D341Med (cell line): Measurements from ENCODE around the gene POT1.

Source experiments
- DNase-seq: peaks from one replicate; pipeline ENCODE4 v3.0.0; 2012; ENCODE audit warnings: low spot score

Gene POT1

DNA sequence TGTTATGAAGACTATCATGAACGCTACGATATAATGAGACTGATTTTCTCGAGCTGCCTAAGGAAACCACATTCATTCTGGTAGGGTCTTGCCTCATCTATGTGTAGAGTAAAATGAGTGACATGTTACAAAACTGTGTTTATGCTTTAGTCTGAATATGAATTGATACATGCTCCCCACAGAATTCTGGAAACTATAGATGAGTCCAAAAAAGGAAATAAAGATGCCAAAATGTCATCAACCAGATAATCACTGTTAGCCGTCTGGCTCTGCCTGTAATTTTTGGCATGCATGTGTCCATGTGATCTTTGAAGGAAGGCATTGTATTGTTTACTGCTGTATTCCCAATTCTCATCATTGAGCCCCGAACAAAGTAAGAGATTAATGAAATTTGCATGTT, 121.4 kb downstream of the POT1 start:
- DNase-seq: no peak

DNA sequence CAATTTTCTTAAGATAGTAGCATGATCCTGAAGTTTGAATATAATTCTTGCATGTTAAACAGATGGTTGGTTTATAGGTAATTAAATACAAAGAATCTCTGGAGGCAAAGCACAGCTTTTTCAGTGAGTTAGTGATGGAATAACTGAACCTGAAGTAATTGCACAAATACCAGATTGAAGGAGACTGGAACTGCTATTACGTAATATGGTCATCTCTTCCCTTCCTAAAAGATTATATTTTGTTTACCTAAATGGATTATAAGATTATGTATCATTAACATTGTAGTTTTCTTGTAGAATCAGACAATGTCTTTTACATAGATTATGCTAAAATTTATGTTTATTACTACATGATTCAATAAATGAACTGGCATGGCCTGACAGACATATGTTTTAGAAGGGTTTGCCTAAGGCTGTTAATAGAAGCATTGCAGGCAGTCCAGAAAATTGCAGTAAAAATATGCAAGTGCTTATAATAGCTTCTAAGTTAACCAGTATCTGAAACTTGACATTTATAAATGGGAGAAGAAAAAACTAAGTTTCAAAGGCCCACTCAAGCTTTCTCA, 128.2 kb downstream of the POT1 start:
- no peak for DNase-seq

GRCh38 chr7:124800386-124800785, 129.2 kb downstream of the POT1 start:
- DNase-seq: no peak

GRCh38 chr7:124799448-124799847, 130.2 kb downstream of the POT1 start:
- DNase-seq: no peak

DNA sequence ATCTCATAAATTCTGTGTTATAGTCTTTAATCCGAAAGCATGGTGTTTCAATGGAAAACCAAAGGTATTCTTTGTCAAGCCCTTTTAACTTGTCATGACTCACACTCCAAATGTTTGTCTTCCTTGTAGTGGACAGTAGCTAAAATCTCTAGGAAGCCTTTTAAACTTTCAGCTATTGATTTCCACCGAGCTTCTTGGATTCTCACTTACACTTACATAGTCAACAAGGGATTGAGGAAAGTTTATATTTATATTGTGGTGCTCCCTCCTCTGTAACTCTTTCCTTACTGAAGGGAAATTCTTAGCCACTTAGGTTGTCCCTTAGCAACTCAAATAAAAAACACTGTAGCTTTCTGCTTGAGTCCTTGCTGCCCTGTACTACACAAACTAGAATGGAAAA, 132.9 kb downstream of the POT1 start:
- no peak for DNase-seq

DNA sequence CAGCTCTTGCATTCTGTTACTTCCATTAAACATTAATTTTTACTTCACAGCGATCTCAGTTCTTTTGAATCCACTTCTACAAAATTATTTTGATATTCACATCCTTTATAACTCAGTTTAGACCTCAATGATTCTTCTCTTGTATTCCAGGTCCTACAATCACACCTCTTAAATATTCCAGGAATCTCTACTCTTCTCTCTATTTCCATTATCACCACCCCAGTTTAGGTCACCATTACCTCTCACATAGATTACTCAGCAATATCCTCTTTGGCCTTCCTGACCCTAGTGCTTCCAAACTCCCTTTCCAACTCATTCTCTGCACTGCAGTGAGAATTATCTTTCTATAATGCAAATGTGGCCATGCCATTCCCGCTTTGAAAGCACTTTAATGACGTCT, 136.9 kb downstream of the POT1 start:
- no peak for DNase-seq

GRCh38 chr7:124792002-124792401, 137.6 kb downstream of the POT1 start:
- no peak for DNase-seq

DNA sequence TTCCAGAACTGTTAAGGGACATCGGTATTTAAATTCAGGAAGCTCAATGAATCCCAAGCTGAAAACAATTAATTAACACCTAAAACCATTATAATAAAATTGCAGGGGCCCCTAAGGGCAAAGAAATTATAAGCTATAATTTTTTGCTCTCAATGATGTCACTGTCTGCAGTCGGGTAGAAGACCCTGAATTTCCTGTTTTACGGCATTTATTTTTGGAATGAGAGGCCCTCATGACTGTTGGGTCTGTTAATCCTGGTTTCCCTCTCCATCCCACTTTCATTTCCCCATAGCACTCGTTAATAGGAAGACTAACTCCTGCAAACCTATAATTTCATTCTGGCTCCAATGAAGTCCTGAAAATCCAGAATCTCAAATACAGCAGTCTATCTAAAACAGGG, 138.2 kb downstream of the POT1 start:
- no peak for DNase-seq

DNA sequence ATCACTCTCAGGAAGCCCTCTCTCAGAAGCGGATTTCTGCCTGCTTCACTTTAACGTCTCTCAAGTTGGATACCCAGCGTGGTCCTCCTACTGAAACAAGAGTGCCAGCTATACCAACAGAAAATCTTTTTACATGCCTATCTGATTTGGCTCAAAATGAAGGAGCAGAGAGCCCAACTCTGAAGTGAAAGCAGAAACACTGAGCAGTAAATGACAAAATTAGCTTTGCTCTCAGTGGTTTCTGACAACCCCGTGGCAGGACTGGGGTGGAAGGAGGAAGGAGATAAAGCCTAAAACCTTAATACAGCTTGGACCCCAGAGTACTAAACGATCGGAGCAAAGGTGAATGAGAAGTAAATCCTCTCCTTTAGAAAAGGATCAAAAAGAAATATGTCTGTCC, 139.0 kb downstream of the POT1 start:
- DNase-seq: no peak

DNA sequence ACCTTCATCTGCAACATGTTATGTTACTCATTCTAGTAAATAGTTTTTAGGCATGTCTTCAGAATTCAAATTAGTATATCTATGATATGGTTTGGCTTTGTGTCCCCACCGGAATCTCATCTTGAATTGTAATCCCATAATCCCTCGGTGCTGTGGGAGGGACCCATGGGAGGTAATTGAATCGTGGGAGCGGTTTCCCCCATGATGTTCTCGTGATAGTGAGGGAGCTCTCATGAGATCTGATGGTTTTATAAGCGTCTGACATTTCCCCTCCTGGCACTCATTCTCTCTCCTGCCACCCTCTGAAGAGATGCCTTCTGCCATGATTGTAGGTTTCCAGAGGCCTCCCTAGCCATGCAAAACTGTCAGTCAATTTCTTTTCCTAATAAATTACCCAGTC, 143.6 kb downstream of the POT1 start:
- DNase-seq: no peak

- DNase-seq: peak; percentile 73
Observed at GRCh38 chr7:124784879-124785818, 144.5 kb downstream of the POT1 start.

GRCh38 chr7:124783271-124783670, 146.4 kb downstream of the POT1 start:
- DNase-seq: no peak

- no peak for DNase-seq
Observed at GRCh38 chr7:124781907-124782734, 147.5 kb downstream of the POT1 start.

DNA sequence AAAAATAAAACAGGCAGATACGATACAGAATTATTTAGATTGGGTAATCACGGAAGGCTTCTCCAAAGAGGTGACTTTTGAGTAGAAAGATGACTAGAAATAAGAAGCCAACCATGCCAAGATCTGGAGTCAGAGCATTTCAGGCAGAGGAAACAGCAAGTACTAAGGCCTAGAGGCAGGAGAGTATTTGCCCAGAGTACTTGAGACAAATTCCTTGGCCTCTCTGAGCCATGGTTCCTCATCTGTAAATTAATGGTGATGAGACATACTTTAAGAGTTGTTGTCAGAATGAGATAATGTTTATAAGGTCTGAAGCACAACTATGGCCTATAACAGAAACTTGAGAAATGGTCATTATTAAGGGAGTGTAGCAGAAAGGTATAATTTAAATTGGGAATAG, 148.2 kb downstream of the POT1 start:
- no peak for DNase-seq

GRCh38 chr7:124780608-124781007, 149.0 kb downstream of the POT1 start:
- DNase-seq: no peak

DNA sequence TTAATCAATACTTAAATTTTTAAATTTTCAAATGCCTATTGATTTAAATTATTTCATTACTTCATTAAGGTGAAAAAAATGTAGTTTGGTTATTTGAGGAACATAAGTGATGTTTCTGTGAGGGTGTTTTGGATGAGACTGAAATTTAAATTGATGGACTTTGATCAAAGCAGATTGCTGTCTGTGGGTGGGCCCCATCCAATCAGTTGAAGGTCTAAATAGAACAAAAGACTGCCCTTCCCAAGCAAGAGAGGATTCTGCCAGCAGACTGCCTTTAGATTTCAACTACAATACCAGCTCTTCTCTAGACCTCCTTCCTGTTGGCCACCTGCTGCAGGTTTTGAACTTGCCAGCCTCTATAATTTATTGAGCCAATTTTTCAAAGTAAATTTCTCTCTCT, 149.6 kb downstream of the POT1 start:
- no peak for DNase-seq

DNA sequence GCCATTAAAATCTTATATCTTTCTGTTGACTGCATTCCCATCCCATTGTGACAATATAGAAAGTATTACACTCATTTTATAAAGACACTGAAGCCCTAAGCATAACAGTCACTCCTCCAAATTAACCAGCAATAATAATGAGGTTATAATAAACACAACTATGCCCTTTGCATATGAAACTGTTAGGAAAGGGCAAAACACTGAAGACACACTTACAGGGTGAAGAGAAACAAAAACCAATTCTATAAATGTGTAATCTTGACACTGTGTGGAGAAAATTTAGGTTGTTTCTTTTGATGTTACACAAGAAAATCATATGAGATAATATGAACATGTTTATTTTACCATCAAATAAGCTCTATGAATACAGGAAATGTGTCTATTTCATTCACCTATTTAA, 150.0 kb downstream of the POT1 start:
- no peak for DNase-seq

DNA sequence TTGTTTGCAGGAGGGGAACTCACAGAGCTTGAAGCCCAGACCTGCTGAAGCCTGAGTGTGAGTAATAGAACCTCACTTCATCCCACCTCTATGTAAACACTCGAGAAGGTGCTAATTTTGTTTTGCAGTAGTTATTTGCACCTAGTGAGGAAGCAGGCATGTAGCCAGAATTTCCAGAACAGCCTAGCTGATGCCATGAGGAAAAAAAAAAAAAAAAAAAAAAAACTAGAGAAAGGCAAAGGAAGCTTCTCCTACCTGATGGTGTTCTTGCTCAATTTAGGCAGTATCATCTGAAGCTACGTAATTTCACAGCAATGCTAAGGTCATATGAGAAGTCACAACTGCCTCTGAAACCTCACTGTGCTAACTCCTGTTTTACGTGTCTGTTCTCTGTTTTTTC, 150.4 kb downstream of the POT1 start:
- no peak for DNase-seq

- DNase-seq: no peak
Observed at GRCh38 chr7:124777268-124777667, 152.4 kb downstream of the POT1 start.

GRCh38 chr7:124776153-124776552, 153.5 kb downstream of the POT1 start:
- no peak for DNase-seq

- DNase-seq: no peak
Observed at GRCh38 chr7:124775422-124775821, 154.2 kb downstream of the POT1 start.

DNA sequence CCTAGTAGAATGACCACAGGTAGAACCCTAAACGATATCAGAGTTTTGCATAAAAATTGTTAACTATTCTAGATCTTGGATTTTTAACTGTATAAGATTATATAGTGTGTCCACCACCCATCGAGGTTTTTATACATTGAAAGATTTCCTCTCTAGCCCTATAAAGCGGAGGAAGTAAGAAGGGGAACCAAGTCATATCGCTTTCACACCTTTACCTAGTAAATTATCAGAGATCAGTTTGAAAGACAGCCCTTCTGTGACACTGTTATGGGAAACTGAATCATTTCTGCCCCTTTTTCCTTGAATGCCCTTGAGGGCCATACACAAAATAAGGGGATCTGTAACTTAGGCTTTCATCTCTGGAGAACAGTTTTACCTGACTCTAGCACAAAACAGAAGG, 155.7 kb downstream of the POT1 start:
- DNase-seq: no peak

GRCh38 chr7:124773339-124773738, 156.3 kb downstream of the POT1 start:
- DNase-seq: no peak
